Tibial artery (tissue), 4 donors: ENCODE measurements around the gene ZBP1.

ENCODE experiments used
- DNase-seq, 2 donors: peaks; one replicate each; pipeline ENCODE4 v3.0.0-alpha.2; 2019
- H3K27ac ChIP-seq, 2 donors: fragments of 200-600 bp; sonication (generic) in 1 of 2; 1 replicate in 1 of 2; 2 replicates in 1 of 2; pipeline ENCODE4 v1.5.1; 2018 to 2019; ENCODE audit warnings: mild to moderate bottlenecking in 1 of 2
- H3K27me3 ChIP-seq, 2 donors: fragments of 200-600 bp; sonication (generic) in 1 of 2; one replicate each; pipeline versions ENCODE4 v1.5.1 to v1.6.0; 2016 to 2019
- H3K36me3 ChIP-seq, 3 donors: fragments of 200-600 bp; sonication (generic) in 2 of 3; one replicate each; pipeline ENCODE4 v1.5.1; 2016 to 2019; ENCODE audit warnings: mild to moderate bottlenecking in 2 of 3
- H3K4me1 ChIP-seq, 4 donors: fragments of 200-600 bp; sonication (generic) in 2 of 4; 1 replicate in 3 of 4; 2 replicates in 1 of 4; pipeline ENCODE4 v1.5.1; 2016 to 2019
- H3K4me3 ChIP-seq, 2 donors: fragments of 200-600 bp; sonication (generic) in 1 of 2; 1 replicate in 1 of 2; 2 replicates in 1 of 2; pipeline ENCODE4 v1.5.1; 2018 to 2019; ENCODE audit warnings: mild to moderate bottlenecking in 2 of 2
- H3K9me3 ChIP-seq, 3 donors: fragments of 200-600 bp; sonication (generic) in 1 of 3; one replicate each; pipeline ENCODE4 v1.5.1; 2016 to 2019
- CTCF ChIP-seq, 2 experiments: fragments of 200-600 bp in 1 of 2; fragments of 450-650 bp in 1 of 2; IDR thresholded peaks; one replicate each; pipeline ENCODE4 v1.5.1; 2017 to 2019; ENCODE audit warnings: antibody characterized with exemption in 2 of 2, mild to moderate bottlenecking in 1 of 2, moderate library complexity in 1 of 2
- intact Hi-C: fragments of 100-400 bp; cut with DNase I; formaldehyde crosslinking; loops from one replicate; pipeline ENCODE4 v1.15.0; 2023; ENCODE audit warnings: low total_unique reads

ZBP1 gene

GRCh38 chr20:57653910-57654309 lies 33.7 kb upstream of the ZBP1 start:
- Histone ChIP-seq H3K36me3 (peaks cover 55 to 85% (median 61%) of the 10 kb centered on the region in 3 donors), H3K27me3 (no peaks in the 10 kb centered on the region), H3K4me1 (peaks cover 0 to 37% (median 16%) of the 10 kb centered on the region in 4 donors), H3K9me3 (no peaks in the 10 kb centered on the region), H3K27ac (no peak overlapping the region), H3K4me3 (no peak overlapping the region)
- DNase-seq: no peak
- intact Hi-C loops: loop anchor here (2.0 kb wide), 1 partner anchor 525 kb away; no protein-coding TSS in a partner anchor
- no peak for TF ChIP-seq CTCF (IDR thresholded peaks at IDR 0.05)

- DNase-seq: no peak
- Histone ChIP-seq H3K9me3 (no peaks in the 10 kb centered on the region), H3K27me3 (no peaks in the 10 kb centered on the region), H3K27ac (no peak overlapping the region), H3K4me3 (no peak overlapping the region), H3K36me3 (peaks cover 51 to 81% (median 57%) of the 10 kb centered on the region in 3 donors), H3K4me1 (peaks cover 0 to 33% (median 16%) of the 10 kb centered on the region in 4 donors)
- intact Hi-C loops: no loop called here
- no peak for TF ChIP-seq CTCF (IDR thresholded peaks at IDR 0.05)
These were observed 33.3 kb upstream of the ZBP1 start for GRCh38 chr20:57653546-57653900.

- no peaks in the 10 kb centered on the region for H3K27me3 ChIP-seq
- peaks cover 0 to 27% (median 10%) of the 10 kb centered on the region in 4 donors for H3K4me1 ChIP-seq
- intact Hi-C loops: no loop called here
- H3K4me3 ChIP-seq: no peak overlapping the region
- no peaks in the 10 kb centered on the region for H3K9me3 ChIP-seq
- H3K36me3 ChIP-seq: peaks cover 45 to 75% (median 53%) of the 10 kb centered on the region in 3 donors
- no peak overlapping the region for H3K27ac ChIP-seq
- TF ChIP-seq CTCF (IDR thresholded peaks at IDR 0.05): no peak
- peak in 1 of 2 donors; percentile 63 for DNase-seq
These were observed 32.6 kb upstream of the ZBP1 start for GRCh38 chr20:57652606-57653545.

GRCh38 chr20:57651881-57652605 lies 31.8 kb upstream of the ZBP1 start:
- no peak overlapping the region for H3K27ac ChIP-seq
- peaks cover 0 to 18% (median 4%) of the 10 kb centered on the region in 4 donors for H3K4me1 ChIP-seq
- H3K4me3 ChIP-seq: no peak overlapping the region
- peaks cover 36 to 68% (median 50%) of the 10 kb centered on the region in 3 donors for H3K36me3 ChIP-seq
- intact Hi-C loops: no loop called here
- H3K27me3 ChIP-seq: no peaks in the 10 kb centered on the region
- DNase-seq: peak in 1 of 2 donors; percentile 65
- no peak for TF ChIP-seq CTCF (IDR thresholded peaks at IDR 0.05)
- no peaks in the 10 kb centered on the region for H3K9me3 ChIP-seq

GRCh38 chr20:57650756-57651483 lies 30.7 kb upstream of the ZBP1 start:
- Histone ChIP-seq H3K4me1 (peaks cover 0 to 14% (median 4%) of the 10 kb centered on the region in 4 donors), H3K27ac (no peak overlapping the region), H3K4me3 (no peak overlapping the region), H3K27me3 (no peaks in the 10 kb centered on the region), H3K36me3 (peaks cover 29 to 57% (median 43%) of the 10 kb centered on the region in 3 donors), H3K9me3 (no peaks in the 10 kb centered on the region)
- DNase-seq: peak in 1 of 2 donors; percentile 63
- intact Hi-C loops: no loop called here
- no peak for TF ChIP-seq CTCF (IDR thresholded peaks at IDR 0.05)
